Measurements from ENCODE around the gene ARPC5.

DNA sequence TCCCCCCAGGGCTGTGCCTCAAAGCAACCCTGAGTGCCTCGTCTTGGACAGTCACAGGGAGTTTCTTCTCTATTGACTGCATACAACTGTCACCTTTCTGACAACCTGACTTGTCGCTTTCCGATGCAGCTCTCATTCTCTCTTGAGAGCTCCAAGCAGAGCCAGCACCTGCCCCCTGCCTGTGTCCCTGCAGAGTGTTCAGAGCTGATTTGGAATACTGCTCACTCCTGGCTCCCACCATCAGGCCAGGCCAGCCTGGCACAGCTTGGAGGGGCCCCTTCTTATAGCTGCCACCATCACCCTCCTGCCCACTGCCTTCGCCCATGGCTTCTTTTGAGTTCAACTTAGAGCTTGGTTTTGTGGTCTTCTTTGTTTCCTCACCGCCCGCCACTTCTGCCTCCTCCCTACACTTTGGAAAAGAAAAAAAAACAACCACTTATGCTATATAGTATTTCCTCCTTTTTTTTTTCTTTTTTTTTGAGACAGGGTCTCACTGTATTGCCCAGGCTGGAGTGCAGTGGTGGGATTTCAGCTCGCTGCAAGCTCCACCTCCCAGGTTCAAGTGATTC lies 57.6 kb downstream of the ARPC5 start:
- no peak for TF ChIP-seq CTCF (IDR thresholded peaks at IDR 0.05)
- no peak for TF ChIP-seq EP300 (IDR thresholded peaks at IDR 0.05; ENCODE audit: low read depth)
- no peak for TF ChIP-seq POLR2A (IDR thresholded peaks at IDR 0.05)
- no peak for TF ChIP-seq POLR2AphosphoS5 (IDR thresholded peaks at IDR 0.05)

Measured in transverse colon (tissue), 4 donors.